ENCODE results near the gene AKR1B1.

DNA sequence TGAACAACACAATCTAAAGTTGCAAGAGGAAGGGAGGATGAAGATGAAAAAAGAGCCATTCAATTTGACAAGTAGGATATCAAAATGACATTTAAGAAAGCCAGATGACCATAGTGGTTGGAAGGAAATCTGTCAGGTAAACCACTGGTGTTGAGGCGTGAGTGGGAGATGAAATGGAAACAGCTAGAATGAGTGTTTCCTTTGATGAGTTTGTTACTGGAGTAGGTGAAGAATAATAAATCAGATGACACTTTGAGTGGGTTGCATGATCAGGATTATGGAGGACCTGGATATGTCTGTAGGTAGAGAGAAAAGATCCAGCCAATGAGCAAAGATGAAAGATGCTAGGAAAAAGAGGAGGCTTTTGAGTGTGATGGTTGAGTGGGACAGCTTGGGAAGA lies 33.1 kb downstream of the AKR1B1 start:
- TF ChIP-seq, protein P1, sequence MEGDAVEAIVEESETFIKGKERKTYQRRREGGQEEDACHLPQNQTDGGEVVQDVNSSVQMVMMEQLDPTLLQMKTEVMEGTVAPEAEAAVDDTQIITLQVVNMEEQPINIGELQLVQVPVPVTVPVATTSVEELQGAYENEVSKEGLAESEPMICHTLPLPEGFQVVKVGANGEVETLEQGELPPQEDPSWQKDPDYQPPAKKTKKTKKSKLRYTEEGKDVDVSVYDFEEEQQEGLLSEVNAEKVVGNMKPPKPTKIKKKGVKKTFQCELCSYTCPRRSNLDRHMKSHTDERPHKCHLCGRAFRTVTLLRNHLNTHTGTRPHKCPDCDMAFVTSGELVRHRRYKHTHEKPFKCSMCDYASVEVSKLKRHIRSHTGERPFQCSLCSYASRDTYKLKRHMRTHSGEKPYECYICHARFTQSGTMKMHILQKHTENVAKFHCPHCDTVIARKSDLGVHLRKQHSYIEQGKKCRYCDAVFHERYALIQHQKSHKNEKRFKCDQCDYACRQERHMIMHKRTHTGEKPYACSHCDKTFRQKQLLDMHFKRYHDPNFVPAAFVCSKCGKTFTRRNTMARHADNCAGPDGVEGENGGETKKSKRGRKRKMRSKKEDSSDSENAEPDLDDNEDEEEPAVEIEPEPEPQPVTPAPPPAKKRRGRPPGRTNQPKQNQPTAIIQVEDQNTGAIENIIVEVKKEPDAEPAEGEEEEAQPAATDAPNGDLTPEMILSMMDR (IDR thresholded peaks at IDR 0.05) = no peak
- TF ChIP-seq EP300 (IDR thresholded peaks at IDR 0.05) = no peak
- TF ChIP-seq POLR2AphosphoS5 (IDR thresholded peaks at IDR 0.05) = no peak
